Gastroesophageal sphincter (tissue), 3 donors: ENCODE results near the gene CNTNAP2.

Experiments used
- CTCF ChIP-seq, 4 experiments: fragments of 200-600 bp in 2 of 4; fragments of 450-650 bp in 2 of 4; sonication (generic) in 1 of 4; IDR thresholded peaks; one replicate each; pipeline ENCODE4 v1.5.1; 2017 to 2019; ENCODE audit warnings: antibody characterized with exemption in 4 of 4, mild to moderate bottlenecking in 2 of 4, moderate library complexity in 2 of 4
- EP300 ChIP-seq: sonication (generic); formaldehyde crosslinking; IDR thresholded peaks from one replicate; pipeline ENCODE4 v1.6.1; 2017; ENCODE audit warnings: antibody characterized with exemption, mild to moderate bottlenecking
- POLR2A ChIP-seq, 2 donors: fragments of 450-650 bp; IDR thresholded peaks; one replicate each; pipeline ENCODE4 v1.6.1; 2017; ENCODE audit warnings: antibody characterized with exemption in 2 of 2, mild to moderate bottlenecking in 2 of 2, moderate library complexity in 1 of 2

GRCh38 chr7:147909431-147910148 is 1793.0 kb downstream of the CNTNAP2 start:
- TF ChIP-seq POLR2A (IDR thresholded peaks at IDR 0.05): no peak
- no peak for TF ChIP-seq CTCF (IDR thresholded peaks at IDR 0.05)
- no peak for TF ChIP-seq EP300
